Activated CD4-positive, alpha-beta T cell treated with anti-CD3 and anti-CD28 coated beads, Interleukin-2, Interleukin-4, amounts not matched to agents 100 ng/mL and 50 ng/mL, durations not matched to agents 16 hours and 8 hours (primary cell): ENCODE data around the gene MARCHF11.

Source experiments
- DNase-seq: peaks from one replicate; pipeline ENCODE4 v3.0.0-alpha.2; 2020; ENCODE audit warnings: low spot score

MARCHF11 gene

DNA sequence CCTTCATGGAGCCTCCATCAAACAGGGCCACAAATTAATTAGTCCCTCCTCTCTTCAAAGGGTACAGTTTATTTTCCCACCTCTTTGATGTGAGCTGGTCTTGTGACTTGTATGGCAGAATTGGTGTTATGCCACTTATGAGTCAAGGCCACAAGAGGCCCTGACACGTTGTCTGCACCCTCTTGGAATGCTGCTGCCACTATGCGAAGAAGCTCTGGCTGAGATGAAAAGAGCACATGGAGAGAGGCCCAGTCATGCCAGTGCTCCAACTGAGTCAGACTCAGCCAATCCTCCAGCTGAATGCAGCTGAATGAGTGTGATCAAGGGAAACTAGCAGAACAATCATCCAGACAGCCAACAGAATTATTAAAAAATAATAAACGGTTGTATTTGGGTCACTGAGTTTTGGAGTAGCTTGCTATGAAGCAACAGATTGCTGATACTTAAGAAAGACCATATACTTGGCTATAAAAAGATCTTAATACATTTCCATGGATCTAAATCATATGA is 128.3 kb downstream of the MARCHF11 start:
- no peak for DNase-seq

DNA sequence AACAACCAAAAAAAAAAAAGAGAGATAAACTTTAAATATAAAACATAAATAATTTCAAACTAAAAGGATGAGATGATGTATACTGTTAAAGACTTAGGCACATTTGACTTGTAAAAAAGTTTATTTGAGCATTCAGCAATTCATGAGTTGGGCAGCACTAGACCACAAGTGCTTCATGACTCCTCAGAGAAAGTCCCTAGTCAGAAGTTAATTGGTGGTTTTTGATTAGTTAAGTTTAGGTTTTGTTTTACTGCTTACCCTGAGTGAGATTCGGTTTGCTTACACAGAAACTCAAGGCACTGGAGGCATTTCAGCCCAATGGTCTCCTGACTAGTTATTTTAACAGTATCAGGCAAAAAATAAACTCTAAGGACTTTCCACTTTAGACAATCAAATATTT is 129.2 kb downstream of the MARCHF11 start:
- DNase-seq = no peak

DNA sequence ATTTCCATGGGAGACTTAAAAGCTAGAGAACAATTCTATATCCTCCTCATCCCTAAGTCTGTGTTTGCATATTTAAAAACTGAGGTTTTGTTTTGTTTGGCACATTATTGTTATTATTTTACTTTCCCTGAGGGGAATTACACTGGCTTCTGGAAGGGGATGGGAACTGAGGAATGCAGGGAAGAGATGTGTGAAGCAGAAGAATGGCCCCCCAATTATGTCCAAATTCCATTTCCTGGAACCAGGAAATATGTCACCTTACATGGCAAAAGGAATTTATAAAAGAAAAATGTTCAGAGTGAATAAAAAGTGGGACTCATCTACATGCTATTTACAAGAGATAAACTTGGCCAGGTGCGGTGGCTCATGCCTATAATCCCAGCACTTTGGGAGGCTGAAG is 129.8 kb downstream of the MARCHF11 start:
- no peak for DNase-seq

DNA sequence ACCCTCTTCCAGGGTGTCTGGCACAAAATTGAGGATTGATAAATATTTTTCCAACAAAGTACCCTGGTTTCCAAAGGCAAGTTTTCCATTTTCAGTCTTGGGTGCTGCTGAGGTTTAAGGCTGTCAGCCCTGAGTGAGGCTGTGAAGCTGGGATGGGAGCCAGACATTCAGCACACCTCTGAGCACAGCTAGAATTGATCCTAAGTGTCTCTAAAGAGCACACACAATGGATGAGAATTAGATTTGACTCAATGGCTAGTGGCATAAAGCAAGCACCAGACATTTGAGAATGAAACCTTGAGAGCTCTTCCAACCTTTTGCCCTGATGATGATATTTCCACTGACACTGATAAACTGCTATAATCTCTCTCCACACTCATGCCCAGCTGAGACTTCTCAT is 131.5 kb downstream of the MARCHF11 start:
- DNase-seq = no peak

DNA sequence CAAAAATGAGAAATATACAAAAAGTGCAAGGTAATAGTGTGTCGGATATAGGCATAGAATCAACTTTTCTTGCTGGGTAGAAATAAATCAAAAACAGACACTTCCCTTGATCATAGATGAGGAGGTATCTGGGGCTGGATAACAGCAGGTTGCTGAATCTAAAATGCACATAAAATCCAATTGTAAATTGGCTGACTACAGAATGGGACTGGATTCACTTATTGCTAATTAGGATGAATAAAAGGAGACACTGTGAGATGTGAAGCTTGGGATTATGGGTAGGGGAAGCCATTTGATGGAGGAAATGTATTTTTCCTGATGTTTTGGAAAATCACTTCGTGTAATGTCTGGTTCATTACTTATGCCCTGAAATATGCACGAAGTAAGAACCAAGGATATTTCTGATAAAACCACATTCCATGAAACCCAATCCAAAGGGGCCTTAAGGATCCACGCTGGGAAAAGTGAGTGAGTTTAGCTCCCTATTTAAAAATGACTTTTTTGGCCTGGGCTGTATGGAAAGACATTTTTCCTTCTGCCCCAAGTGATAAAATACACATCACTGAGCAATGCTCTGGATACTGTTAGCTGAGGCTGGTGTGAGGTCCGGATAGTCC is 136.1 kb downstream of the MARCHF11 start:
- no peak for DNase-seq

DNA sequence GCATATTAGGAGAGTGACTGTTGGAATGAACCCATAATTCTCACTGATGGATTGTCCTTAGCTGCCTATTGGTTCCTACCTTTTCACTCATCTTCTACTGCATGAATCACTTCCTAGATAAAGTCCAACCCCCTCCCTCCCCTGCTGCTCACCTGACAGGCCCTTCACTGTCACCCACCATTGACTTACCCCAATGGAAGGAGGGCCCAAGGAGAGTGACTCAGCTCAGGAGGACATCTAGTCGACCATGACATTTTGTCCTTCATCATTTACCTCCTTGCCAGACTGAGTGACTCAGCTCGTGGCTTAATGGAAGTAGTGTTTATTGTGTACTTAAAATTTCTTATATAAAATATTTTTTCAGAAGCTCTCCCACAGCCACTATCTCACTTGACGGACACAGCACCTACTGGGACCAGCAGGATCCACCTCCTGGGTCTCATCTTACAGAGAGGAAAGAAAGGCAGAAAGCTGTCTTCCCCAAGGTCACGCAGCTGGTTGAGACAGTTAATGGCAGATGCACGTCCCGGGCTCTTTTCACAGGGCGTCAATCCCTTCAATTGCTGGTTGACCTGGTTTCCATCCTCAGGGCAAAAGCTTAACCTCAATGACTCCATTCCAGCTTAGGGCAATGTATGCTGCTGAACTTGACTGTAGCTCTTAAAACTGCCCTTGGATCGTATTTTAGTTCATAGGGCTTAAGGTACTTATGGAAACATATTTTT is 142.3 kb downstream of the MARCHF11 start:
- DNase-seq = no peak

DNA sequence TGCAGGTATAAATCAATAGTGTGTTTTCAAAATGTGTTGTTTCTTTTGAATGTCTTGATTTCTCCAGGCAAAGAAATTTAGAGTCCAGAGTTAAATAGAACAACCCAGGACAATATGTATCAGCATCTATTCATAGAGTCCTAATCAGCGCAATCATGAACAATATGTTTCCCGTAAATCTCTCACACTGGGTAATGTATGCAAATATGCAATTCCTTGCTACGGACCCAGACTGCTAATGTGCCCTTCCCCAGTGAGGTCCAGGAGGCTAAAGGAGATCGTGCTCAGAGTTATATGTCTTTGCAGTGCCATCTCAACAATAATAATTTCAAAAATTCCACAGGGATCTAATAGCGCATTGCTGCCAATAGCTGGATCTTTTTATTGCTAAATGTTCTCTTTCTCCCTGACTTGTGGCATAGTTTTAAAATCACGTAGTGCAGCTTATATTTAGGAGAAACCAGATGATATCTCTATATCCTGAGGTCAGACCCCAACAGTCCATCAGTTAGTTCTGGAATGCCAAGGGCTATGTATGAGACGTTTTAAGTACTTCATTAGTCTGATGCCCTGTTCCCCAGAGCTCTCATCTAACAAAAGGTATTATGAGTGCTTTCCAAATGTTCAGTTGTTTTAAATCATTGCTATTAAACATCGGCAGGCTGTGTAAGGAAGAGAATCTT is 145.1 kb downstream of the MARCHF11 start:
- DNase-seq = no peak

DNA sequence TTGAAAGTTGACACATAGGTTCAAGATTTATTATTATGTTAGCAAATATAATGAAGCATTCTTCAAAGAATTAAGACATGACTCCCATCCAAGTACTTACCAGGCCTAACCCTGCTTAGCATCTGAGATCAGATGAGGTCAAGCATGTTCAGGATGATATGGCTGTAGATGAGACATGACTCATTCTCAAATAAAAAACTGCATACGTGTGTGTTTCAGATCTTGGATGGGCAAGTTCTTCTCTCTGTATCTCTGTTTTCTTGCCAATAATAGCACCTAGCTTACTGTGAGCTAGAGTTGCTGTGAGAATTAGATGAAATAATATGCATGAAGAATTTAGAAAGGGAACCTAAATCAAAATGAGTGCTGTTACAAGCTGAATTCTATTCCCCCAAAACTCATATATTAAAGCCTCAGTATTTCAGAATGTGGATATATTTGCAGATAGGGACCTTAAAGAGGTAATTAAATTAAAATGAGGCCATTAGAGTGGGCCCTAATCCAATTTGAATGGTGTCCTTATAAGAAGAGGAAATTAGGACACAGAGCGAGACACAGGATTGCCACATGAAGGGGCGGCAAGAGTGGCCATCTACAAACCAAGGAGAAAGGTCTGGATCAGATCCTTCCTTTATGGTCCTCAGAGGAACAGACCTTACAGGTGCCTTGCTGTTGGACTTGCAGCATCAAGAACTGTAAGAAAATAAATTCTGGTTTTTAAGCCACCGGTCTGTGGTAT is 146.2 kb downstream of the MARCHF11 start:
- DNase-seq = no peak

DNA sequence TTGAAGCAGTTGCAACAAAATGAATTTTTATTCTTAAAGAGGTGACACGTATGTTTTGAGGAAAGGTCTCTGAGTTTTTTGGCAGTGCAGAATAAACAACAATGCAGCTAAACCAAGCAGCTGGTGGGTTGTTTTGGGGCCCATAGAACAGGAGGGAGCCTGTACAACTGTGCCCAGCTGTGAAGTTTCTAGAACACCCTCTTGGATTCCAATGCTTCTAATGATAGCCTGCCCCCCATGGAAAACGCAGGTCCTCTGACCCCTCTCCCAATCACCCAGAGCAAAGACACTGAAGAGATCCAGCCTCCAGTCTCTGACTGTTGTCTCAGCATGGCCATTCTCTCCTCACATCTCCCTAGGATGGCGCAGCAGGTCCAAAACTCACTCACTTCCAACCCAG is 150.9 kb downstream of the MARCHF11 start:
- DNase-seq = no peak

DNA sequence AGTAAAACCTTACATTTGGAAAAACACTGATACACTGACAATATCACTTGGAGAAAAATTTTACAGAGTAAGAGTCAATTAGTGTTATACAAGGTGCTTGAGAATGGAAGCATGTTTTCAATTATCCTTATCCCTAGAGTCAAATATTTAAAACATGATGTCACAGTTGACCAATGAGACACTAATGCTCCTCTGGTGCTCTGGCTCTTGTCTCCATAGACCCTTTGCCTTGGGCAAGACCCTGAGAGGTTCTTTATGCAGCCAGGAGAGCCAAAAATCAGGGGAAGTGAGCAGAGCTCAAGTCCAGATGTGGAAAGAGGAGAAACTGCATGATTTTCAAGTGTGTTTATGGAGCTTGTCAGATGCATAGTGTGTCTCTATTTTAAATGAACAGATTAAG is 153.9 kb downstream of the MARCHF11 start:
- DNase-seq = no peak

DNA sequence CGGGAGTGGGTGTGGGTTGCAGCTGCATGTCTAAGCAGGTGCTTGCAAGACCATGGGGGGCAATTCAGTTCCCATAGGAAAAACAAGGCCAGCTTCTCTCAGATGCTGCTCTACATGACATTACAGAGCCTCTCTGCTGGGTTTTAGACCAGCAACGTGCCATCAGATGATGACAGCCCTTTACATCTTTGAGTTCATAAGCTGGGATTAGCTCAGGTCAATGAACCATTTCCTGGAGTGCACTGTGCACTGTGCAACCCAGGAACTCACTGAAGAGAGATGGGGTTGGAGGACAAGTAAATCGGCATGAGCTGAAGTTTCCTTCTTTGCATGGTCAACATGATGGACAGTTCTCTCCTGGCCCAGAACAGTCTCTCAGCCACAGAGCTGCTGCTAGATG is 160.6 kb downstream of the MARCHF11 start:
- DNase-seq = no peak

DNA sequence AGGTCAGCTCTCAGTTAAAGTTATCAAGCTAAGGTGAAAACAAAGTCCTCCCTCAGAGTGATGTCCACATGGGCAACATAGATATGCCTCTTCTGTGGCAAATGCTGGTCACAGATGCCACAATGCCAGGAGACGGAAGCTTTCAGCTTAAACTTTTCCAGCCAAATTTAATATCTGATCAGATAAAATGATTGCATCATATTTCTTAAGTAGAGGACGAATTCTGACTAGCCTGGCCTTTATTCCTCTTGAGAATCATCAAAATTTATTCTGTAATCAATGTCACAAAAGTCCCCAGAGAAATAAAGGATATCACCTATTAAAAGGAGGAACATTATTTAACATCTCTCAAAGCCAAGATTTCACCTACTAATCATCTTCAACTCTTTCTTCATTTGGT is 161.9 kb downstream of the MARCHF11 start:
- no peak for DNase-seq
